ENCODE measurements around the gene TTC31.
"Not testable (repeated sequence)": the region's sequence is repeated elsewhere in the genome, so short reads cannot be mapped to it uniquely, and the experiment has no call there.

TTC31 gene

DNA sequence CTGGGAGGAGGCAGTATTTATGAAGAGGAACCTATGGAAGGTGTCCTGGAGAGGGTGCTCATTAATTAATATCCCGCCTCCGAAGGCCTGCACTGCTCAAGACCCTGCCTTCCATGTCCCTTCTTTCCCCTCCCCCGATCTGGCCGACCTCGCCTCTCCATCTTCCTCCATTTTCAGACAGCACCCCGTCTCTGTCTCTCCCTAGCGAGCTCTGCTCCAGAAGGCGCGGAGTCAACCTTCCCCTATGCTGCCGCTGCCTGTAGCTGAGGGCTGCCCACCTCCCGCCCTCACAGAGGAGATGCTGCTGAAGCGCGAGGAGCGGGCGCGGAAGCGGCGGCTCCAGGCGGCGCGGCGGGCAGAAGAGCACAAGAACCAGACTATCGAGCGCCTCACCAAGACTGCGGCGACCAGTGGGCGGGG is 25.7 kb upstream of the TTC31 start:
- peaks cover 23% of the 10 kb centered on the region for H3K4me1 ChIP-seq (ENCODE audit: low read length)
- H3K4me2 ChIP-seq (ENCODE audit: low read length) = peak overlapping the region; percentile 93
- H4K20me1 ChIP-seq (ENCODE audit: insufficient read depth, low read length) = no peaks in the 10 kb centered on the region
- peak overlapping the region; percentile 93 for H3K9ac ChIP-seq (ENCODE audit: low read length)
- H3K27me3 ChIP-seq (ENCODE audit: low read depth, low read length) = no peaks in the 10 kb centered on the region
- TF ChIP-seq EZH2phosphoT487 (IDR thresholded peaks at IDR 0.05; ENCODE audit: low read depth) = no peak
- H3K9me3 ChIP-seq (ENCODE audit: insufficient read depth, low read length) = no peaks in the 10 kb centered on the region
- peaks cover 13% of the 10 kb centered on the region for H3K36me3 ChIP-seq (replicated peaks; ENCODE audit: low read depth, low read length)
- peaks cover 20% of the 10 kb centered on the region for H3K79me2 ChIP-seq (ENCODE audit: low read length)
- peak overlapping the region; percentile 91 for H3K27ac ChIP-seq (ENCODE audit: low read length)
- peak overlapping the region; percentile 42; the same call in 1 of the 2 replicates for H2AFZ ChIP-seq (ENCODE audit: low read depth, low read length)
- peak overlapping the region; percentile 84 for H3K4me3 ChIP-seq (ENCODE audit: low read length)

DNA sequence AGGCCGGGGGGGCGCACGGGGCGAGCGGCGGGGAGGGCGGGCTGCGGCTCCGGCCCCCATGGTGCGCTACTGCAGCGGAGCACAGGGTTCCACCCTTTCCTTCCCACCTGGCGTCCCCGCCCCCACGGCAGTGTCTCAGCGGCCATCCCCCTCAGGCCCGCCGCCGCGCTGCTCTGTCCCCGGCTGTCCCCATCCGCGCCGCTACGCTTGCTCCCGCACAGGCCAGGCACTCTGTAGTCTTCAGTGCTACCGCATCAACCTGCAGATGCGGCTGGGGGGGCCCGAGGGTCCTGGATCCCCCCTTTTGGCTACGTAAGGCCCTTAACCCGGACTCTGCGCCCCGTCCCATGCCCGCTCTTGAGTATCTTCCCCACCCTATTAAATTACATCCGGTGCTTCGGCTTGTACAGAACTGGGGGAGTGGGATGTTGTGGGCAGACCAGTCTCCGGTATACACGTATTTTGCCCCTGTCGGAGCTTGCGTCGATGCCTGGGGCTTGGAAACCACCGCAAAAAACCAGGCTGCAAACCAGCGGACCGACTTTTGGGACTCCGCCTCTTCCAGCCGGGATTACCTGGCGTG is 25.2 kb upstream of the TTC31 start:
- peak overlapping the region; percentile 91 for H3K27ac ChIP-seq (ENCODE audit: low read length)
- peaks cover 23% of the 10 kb centered on the region for H3K4me1 ChIP-seq (ENCODE audit: low read length)
- H3K4me2 ChIP-seq (ENCODE audit: low read length) = peak overlapping the region; percentile 93
- H3K27me3 ChIP-seq (ENCODE audit: low read depth, low read length) = no peaks in the 10 kb centered on the region
- peaks cover 18% of the 10 kb centered on the region for H3K36me3 ChIP-seq (replicated peaks; ENCODE audit: low read depth, low read length)
- peak overlapping the region; percentile 93 for H3K9ac ChIP-seq (ENCODE audit: low read length)
- H3K4me3 ChIP-seq (ENCODE audit: low read length) = peak overlapping the region; percentile 84
- H2AFZ ChIP-seq (ENCODE audit: low read depth, low read length) = peak overlapping the region; percentile 74
- TF ChIP-seq EZH2phosphoT487 (IDR thresholded peaks at IDR 0.05; ENCODE audit: low read depth) = no peak
- TF ChIP-seq, protein P1, sequence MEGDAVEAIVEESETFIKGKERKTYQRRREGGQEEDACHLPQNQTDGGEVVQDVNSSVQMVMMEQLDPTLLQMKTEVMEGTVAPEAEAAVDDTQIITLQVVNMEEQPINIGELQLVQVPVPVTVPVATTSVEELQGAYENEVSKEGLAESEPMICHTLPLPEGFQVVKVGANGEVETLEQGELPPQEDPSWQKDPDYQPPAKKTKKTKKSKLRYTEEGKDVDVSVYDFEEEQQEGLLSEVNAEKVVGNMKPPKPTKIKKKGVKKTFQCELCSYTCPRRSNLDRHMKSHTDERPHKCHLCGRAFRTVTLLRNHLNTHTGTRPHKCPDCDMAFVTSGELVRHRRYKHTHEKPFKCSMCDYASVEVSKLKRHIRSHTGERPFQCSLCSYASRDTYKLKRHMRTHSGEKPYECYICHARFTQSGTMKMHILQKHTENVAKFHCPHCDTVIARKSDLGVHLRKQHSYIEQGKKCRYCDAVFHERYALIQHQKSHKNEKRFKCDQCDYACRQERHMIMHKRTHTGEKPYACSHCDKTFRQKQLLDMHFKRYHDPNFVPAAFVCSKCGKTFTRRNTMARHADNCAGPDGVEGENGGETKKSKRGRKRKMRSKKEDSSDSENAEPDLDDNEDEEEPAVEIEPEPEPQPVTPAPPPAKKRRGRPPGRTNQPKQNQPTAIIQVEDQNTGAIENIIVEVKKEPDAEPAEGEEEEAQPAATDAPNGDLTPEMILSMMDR (IDR thresholded peaks at IDR 0.05; ENCODE audit: low read depth, low read length) = no peak
- H4K20me1 ChIP-seq (ENCODE audit: insufficient read depth, low read length) = no peaks in the 10 kb centered on the region
- H3K9me3 ChIP-seq (ENCODE audit: insufficient read depth, low read length) = no peaks in the 10 kb centered on the region
- peaks cover 20% of the 10 kb centered on the region for H3K79me2 ChIP-seq (ENCODE audit: low read length)

GRCh38 chr2:74458132-74458937 is 24.5 kb upstream of the TTC31 start, which contains the start of gene WBP1:
Gene WBP1 (plus strand): TSS chr2:74458438. CDS start chr2:74458603, 165 bp downstream.
- H3K4me3 ChIP-seq (ENCODE audit: low read length) = peak within 1 kb of the TSS; percentile 84
- H3K36me3 ChIP-seq (replicated peaks; ENCODE audit: low read depth, low read length) = peaks cover 24% of the 10 kb centered on the region
- H3K79me2 ChIP-seq (ENCODE audit: low read length) = peaks cover 23% of the 10 kb centered on the region
- TF ChIP-seq EZH2phosphoT487 (IDR thresholded peaks at IDR 0.05; ENCODE audit: low read depth) = no peak
- TF ChIP-seq, protein P1 (IDR thresholded peaks at IDR 0.05; ENCODE audit: low read depth, low read length) = no peak
- no peaks in the 10 kb centered on the region for H3K27me3 ChIP-seq (ENCODE audit: low read depth, low read length)
- H3K27ac ChIP-seq (ENCODE audit: low read length) = peak within 1 kb of the TSS; percentile 91
- H3K4me1 ChIP-seq (ENCODE audit: low read length) = peaks cover 23% of the 10 kb centered on the region
- H2AFZ ChIP-seq (ENCODE audit: low read depth, low read length) = peak within 1 kb of the TSS; percentile 74
- no peaks in the 10 kb centered on the region for H3K9me3 ChIP-seq (ENCODE audit: insufficient read depth, low read length)
- peak within 1 kb of the TSS; percentile 93 for H3K9ac ChIP-seq (ENCODE audit: low read length)
- peak within 1 kb of the TSS; percentile 93 for H3K4me2 ChIP-seq (ENCODE audit: low read length)
- no peaks in the 10 kb centered on the region for H4K20me1 ChIP-seq (ENCODE audit: insufficient read depth, low read length)

GRCh38 chr2:74458938-74459363 is 23.9 kb upstream of the TTC31 start:
- H3K9ac ChIP-seq (ENCODE audit: low read length) = peak overlapping the region; percentile 73
- H3K4me3 ChIP-seq (ENCODE audit: low read length) = peak overlapping the region; percentile 84
- no peak overlapping the region for H3K27ac ChIP-seq (ENCODE audit: low read length)
- peaks cover 24% of the 10 kb centered on the region for H3K36me3 ChIP-seq (replicated peaks; ENCODE audit: low read depth, low read length)
- no peaks in the 10 kb centered on the region for H4K20me1 ChIP-seq (ENCODE audit: insufficient read depth, low read length)
- H2AFZ ChIP-seq (ENCODE audit: low read depth, low read length) = no peak overlapping the region
- TF ChIP-seq, protein P1 (IDR thresholded peaks at IDR 0.05; ENCODE audit: low read depth, low read length) = no peak
- peaks cover 25% of the 10 kb centered on the region for H3K4me1 ChIP-seq (ENCODE audit: low read length)
- peaks cover 25% of the 10 kb centered on the region for H3K79me2 ChIP-seq (ENCODE audit: low read length)
- no peaks in the 10 kb centered on the region for H3K27me3 ChIP-seq (ENCODE audit: low read depth, low read length)
- H3K4me2 ChIP-seq (ENCODE audit: low read length) = peak overlapping the region; percentile 93
- H3K9me3 ChIP-seq (ENCODE audit: insufficient read depth, low read length) = no peaks in the 10 kb centered on the region

DNA sequence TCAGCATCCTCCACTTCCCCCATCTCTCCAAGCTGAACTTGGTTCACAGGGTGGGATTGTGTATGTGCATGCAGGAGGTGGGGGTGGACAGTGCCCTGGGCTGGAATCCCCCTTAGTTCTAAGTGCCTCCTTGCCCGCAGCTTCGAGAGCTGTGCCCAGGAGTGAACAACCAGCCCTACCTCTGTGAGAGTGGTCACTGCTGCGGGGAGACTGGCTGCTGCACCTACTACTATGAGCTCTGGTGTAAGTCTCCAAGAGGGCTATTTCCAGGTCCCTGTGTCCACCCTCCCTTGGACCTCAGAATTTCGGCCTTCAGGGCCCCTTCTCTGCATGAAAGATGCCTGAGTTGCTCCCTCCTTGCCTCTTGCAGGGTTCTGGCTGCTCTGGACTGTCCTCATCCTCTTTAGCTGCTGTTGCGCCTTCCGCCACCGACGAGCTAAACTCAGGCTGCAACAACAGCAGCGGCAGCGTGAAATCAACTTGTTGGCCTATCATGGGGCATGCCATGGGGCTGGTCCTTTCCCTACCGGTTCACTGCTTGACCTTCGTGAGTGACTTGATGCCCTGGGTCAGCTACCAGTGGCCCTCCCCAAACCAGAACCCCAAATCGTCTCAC is 23.3 kb upstream of the TTC31 start:
- not testable (repeated sequence) for H4K20me1 ChIP-seq (ENCODE audit: insufficient read depth, low read length); H3K27me3 ChIP-seq (ENCODE audit: low read depth, low read length); H3K27ac ChIP-seq (ENCODE audit: low read length); H3K9me3 ChIP-seq (ENCODE audit: insufficient read depth, low read length); H3K9ac ChIP-seq (ENCODE audit: low read length); H2AFZ ChIP-seq (ENCODE audit: low read depth, low read length)
- H3K4me3 ChIP-seq (ENCODE audit: low read length) = peak overlapping the region; percentile 84
- H3K79me2 ChIP-seq (ENCODE audit: low read length) = peaks cover 31% of the 10 kb centered on the region
- H3K4me2 ChIP-seq (ENCODE audit: low read length) = peak overlapping the region; percentile 93
- peaks cover 24% of the 10 kb centered on the region for H3K36me3 ChIP-seq (replicated peaks; ENCODE audit: low read depth, low read length)
- H3K4me1 ChIP-seq (ENCODE audit: low read length) = peaks cover 25% of the 10 kb centered on the region

GRCh38 chr2:74460187-74460586 is 22.7 kb upstream of the TTC31 start:
- peaks cover 24% of the 10 kb centered on the region for H3K36me3 ChIP-seq (replicated peaks; ENCODE audit: low read depth, low read length)
- not testable (repeated sequence) for H2AFZ ChIP-seq (ENCODE audit: low read depth, low read length); H3K27me3 ChIP-seq (ENCODE audit: low read depth, low read length); H3K4me2 ChIP-seq (ENCODE audit: low read length); H3K9me3 ChIP-seq (ENCODE audit: insufficient read depth, low read length); H3K9ac ChIP-seq (ENCODE audit: low read length); H3K4me3 ChIP-seq (ENCODE audit: low read length); H4K20me1 ChIP-seq (ENCODE audit: insufficient read depth, low read length); H3K27ac ChIP-seq (ENCODE audit: low read length)
- peaks cover 37% of the 10 kb centered on the region for H3K79me2 ChIP-seq (ENCODE audit: low read length)
- H3K4me1 ChIP-seq (ENCODE audit: low read length) = peaks cover 25% of the 10 kb centered on the region

All from OCI-LY3 (cell line).